GM19467 (cell line): Measurements from ENCODE around the gene TBC1D13.

Experiments
- ATAC-seq: cut with Tn5 transposase; IDR thresholded peaks from one replicate; pipeline ENCODE4 v1.9.1; 2021; ENCODE audit warnings: mild to moderate bottlenecking, moderate library complexity; ENCODE audit not compliant: unreplicated experiment

The TBC1D13 gene

DNA sequence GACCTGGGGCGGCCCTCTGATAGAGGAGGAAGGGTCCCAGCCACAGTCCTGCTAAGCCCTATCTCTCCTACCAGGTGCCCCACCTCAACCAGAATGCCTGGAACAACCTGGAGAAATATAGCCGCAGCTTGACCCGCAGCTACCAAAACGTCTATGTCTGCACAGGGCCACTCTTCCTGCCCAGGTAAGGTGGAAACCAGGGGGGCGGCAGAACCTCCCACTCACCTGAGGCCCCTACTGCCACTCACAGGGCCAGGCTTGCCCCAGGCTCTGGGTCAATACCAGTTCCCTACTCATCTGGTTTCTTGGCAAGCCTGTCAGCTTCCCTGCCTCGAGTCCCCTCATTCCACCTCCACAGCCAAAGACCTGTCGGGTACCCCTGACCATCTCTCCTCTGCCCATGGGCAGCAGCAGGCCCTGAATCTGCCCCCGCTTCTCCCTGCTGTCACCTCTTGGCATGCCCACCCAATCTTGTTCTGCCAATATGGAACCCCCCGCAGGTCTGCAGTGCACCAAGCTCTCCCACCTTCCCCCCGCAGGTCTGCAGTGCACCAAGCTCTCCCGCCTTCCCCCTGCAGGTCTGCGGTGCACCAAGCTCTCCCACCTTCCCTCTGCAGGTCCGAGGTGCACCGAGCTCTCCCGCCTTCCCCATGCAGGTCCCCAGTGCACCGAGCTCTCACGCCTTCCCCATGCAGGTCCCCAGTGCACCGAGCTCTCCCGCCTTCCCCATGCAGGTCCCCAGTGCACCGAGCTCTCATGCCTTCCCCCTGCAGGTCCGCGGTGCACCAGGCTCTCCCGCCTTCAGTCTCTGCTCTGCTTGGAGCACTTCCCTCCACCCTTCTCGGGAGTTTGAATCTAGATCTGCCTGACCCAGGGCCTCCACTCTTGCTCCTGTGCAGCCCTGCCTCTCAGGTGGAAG lies 33.9 kb downstream of the TBC1D13 start:
- ATAC-seq: no peak

DNA sequence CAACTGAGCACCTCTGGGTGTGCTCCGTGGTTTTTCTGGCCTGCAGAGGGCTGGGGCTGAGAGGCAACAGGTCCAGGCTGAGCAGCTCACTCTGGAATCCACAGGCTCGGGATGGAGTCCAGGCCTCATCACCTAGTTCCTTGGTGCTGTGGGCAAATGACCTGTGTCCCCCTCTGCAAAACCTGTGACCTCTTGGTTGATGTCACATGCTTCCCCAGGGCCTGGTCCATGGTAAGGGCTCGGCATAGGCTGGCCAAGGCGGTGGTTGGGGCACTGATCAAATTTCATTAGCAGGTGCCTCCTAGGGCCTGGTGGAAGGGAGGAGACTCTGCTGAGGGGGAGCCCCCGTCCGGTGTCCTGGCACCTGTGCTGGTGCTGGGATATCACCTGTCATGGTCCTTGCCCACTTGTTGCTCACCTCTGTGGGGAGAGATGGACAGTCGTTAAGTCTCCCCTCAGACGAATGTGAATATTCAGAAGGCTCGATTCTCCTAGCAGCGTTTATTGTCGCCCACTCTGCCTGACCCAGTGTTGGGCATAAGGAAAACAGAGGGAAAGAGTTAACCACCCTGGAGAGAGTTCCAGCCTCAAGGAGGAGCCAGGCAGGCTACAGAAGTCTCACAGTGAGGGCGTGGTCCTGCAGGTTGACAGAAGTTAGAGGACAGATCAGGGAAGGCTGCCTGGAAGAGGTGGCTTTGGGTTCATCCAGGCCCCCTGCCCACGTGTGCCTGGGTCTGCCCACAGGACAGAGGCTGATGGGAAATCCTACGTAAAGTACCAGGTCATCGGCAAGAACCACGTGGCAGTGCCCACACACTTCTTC lies 34.7 kb downstream of the TBC1D13 start:
- no peak for ATAC-seq

DNA sequence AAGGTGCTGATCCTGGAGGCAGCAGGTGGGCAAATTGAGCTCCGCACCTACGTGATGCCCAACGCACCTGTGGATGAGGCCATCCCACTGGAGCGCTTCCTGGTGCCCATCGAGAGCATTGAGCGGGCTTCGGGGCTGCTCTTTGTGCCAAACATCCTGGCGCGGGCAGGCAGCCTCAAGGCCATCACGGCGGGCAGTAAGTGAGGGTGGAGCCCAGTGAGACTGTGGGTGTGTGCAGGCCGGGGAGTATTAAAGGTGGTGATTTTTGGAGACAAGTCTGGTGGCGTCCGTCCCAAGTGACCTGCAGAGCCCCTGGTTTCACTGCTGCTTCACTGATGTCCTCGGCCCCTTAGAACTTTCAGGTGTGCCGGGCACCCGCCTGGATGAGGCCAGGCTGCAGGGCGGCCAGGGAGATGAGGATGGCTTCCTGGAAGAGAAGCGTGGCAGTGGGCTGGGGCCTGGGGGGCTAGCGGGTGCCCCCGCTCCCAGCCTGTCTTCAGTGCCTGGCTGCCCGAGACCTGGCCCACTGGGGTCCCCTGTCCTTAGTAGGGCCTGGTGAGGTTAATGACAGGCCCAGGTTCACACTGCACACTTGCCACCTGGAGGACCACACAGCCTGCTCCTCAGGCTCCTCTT lies 35.5 kb downstream of the TBC1D13 start:
- ATAC-seq: no peak

DNA sequence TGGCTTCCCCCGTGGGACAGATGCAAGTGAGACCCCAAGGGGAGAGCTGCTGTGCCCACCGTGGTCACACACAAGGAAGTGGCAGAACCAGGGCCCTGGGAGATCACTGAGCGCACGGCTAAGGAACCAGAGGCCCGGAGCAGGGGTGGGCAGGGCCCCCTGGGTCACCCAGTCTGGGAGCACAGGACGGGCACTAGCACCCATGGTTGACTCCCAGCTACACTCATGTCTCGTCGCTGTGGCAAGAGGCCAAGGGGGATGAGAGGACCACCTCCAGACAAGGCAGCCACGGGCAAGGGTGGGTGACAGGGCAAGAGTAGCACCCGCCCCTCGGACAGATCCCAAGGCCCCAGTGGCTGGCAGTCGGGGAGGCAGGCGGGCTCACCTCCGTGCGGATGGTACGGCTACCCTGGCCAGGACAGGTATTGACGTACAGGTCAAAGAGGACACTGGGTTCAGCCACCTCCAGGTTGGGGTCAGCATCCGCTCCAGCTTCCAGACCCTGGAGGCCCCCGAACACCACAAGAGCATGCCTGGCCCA lies 36.4 kb downstream of the TBC1D13 start:
- ATAC-seq: no peak

DNA sequence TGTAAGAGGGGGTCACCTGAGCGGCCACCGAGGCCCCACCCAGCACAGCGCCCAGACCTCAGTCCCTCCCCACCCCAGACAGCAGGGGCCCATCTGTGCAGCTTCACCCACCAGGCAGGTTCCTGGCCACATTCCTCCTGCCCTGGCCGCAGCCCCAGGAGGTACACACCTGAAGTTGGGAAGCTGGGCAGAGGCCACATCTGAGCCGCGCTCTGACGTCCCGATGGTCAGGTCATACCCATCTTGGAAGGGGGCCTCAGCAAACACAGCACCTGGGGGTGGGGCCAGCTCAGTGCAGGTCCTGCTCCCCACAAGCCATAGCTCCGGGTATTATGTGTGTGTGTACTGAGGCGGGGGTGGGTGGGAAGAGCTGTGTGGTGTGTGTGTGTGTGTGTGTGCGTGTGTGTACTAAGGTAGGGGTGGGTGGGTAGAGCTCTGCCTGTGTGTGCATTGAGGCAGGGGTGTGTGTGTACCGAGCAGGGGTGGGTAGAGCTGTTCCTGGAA lies 36.9 kb downstream of the TBC1D13 start:
- ATAC-seq: no peak

DNA sequence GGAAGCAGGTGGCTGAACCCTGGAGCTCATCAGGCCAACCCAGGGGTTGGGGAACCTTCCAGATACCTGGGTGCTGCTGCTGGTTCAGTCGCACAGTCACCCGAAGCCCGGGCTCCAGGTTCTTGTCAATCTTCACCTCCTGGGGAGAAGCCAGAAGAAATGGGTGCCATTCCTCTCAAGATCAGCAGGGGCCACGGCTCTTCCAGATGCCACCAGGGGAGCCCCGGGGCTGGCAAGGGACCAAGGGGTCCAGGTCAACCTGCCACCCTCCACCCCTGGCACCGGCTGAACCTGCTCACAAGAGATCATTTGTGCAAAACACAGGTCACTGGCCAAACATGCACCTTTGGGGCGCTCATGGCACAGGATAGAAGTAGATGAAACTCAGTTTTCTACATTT lies 37.9 kb downstream of the TBC1D13 start:
- no peak for ATAC-seq

DNA sequence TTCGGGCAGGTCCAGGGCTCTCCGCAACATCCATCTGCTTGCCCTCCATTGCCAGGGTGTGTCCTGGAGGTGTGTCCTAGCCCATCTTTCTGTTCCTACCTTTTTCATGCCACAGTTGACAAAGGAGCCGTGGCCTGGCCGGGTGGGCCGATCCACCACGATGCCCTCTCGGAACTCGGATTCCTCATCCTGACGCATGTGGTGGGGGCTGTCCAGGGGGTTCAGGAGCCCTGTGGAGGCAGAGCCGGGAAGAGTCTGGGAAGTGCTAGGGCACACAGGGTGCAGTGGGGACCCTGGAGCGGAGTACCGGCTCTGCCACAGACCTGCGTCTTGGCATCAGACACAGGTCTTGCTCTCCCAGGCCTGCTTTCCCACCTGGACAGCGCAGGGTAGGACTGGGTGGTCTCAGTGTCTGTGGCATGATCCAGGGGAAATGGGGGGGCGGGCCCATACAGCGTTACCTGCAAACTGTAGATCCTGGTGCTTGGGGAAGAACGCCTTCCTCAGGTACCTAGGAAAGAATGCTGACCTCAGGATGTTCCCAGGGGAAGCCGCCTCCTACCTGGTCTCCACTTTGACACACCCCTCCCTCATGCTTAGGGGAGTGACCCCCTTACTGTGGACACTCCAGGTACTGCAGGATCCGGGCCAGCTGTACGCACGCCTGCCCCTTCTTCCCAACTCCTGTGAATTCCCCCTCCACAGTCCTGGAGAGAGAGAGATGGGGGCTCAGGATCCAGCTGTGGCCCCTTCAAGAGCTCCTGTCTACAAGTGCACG lies 39.1 kb downstream of the TBC1D13 start:
- ATAC-seq: no peak

DNA sequence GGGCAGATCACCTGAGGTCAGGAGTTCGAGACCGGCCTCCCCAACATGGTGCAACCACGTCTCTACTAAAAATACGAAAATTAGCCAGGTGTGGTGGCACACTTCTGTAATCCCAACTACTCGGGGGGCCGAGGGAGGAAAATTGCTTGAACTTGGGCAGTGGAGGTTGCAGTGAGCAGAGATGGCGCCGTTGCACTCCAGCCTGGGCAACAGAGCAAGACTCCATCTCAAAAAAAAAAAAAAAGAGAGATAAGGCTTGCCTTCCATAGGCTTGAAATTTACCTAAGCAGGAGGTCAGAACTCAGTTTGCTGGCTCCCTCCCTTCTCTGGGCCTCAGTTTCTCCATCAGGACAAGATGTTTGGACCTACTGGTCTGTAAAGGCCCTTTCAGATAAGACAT lies 41.2 kb downstream of the TBC1D13 start:
- ATAC-seq: no peak

DNA sequence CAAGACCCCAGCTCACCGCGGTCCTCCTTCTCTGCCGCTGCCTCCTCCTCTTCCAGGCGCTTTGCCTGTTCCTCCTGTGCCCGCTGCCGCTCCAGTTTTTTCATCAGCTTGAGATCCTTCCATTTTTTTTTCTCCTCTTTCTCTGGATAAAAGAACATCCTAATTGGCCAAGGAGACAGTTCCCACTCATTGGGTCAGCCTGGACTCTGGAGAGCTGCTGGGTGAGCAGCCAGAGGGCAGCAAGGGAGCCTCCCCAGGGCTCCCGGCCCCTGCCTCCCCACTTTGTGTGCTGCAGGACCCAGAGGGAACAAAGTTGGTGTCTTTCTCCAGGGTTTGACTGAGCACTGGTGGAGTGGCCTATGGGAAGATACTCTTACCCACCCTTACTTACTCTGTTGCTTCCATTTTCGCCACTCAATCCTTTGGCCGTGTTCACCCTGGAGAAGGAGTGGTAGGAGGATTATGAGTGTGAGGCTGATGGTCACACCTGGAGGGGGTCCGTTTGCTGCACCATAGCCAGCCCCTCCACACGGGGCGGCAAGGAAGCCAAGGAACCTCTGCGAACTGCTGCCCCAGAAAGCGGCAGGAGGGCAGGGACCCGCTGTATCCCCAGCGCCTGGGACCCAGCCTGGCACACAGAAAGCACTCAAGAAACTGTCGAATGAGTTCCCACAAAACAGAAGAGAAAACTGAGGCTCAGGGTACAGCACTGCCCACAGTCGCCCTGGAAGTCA lies 41.8 kb downstream of the TBC1D13 start:
- ATAC-seq: peak; percentile 8

DNA sequence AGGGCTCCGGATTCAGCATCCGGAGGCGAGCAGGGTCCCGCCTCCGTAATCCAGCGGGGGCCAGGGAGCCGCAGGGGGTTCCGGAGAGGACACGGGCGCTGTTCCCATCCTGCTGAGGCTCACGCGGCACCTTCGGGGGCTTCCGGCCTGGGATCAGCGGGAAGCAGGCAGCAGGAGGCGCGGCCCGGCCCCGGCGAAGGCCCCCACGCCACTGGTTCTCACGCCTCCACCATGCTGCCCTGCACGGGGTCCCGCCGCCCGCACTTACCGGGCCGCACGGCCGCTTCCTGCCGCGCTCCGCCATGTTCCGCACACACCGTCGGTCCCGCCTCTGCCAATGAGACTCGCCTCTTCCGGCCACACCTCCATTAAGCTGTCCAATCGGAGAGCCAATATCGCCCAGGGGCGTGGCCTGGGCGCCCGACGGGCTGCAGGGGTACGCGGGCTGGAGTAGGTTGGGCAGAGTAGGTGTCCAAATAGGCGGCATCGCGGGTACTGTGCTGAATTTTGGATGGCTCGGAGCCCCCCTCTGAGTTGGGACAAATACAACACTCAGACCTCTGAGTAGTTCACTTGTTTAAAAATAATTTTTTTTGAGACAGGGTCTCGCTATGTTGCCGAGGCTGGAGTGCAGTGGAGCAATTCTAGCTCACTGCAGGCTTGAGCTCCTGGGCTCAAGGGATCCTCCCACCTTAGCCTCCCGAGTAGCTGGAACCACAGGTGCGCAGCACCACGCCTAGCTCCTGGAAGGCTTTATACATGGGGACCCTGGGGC lies 42.6 kb downstream of the TBC1D13 start, which contains the start of gene SPOUT1:
SPOUT1 (minus strand) TSS at position 318 of the 775 bp plus-strand sequence; CDS start at position 304, 14 bp downstream.
- peak; percentile 97 for ATAC-seq

DNA sequence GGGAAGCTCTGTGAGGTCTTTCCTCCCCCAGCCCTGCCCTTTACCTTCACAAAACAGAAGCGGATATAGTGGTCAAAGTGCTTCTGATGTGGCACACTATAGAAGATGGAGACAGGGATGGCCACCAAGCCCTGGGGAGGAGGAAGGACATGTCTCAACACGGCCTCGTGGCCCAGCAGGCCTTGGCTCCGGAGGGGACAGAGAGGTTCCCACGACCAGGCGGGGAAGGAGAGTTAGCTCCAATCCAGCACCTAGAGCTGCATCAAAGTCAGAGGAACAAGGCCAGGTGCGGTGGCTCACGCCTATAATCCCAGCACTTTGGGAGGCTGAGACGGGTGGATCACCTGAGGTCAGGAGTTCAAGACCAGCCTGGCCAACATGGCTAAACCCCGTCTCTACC lies 46.6 kb downstream of the TBC1D13 start:
- ATAC-seq: no peak

DNA sequence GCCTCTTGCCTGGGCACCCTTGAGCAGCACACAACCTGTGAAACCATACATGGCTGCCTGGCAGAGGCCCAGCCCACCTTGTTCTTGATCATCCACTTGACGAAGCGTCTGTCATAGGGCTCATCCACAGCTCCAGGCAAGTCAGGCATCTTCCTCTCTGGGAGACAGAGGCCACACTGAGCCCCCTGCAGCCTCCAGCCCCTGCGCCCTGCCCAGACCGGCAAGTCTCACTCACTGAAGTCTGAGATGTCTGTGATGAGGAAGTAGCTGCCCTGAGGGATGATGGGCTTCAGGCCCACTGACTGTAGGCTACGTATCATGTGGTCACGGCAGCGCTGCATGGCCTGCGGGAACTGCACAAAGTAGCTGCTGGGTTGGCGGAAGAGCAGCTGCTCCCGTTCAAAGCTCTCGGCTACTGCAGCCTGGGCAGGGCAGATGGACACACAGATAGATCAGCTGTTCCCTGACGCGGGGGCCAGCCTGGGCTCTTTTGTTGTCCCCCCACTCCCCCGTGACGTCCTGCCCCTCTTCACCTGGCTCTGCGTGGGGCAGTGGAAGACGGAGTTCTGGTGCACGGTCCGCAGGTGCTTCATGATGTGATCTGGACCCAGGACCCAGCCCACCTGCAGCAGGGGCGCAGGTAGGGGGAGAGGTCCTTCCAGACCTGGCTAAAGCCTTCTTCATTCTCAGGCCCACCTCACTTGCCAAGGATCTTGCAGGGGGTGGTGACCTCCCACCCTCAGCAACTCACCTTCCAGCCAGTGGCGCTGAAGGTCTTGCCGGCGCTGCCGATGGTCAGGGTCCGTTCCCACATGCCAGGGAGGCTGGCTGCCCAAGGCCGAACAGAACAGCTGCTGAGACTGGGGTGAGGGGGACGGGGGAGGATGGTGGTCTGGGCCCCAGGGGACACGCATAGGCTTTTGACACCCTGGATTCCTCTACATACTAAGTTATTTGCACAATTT lies 48.5 kb downstream of the TBC1D13 start:
- no peak for ATAC-seq

DNA sequence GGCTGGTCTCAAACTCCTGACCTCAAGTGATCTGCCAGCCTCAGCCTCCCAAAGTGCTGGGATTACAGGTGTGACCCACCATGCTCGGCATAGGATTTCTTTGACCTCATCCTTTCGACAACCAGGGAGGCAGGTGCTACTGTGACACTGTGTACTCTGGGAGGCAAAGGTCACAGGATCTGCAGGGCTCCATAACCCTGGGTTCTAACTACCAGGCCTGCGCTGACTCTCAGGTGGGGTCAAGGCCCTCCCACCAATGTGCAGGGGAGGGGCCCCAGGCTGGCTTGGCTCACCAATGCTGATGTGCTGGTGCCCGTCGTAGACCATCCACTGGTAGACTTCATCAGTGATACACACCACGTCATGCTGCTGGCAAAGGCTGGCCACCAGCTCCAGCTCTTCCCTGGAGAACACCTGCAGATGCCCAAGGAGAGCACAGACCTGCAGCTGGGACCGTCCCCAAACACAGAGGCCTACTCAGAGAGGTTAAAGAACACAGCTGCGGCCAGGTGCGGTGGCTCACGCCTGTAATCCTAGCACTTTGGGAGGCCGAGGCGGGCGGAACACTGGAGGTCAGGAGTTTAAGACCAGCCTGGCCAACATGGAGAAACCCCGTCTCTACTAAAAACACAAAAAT lies 49.6 kb downstream of the TBC1D13 start:
- no peak for ATAC-seq

DNA sequence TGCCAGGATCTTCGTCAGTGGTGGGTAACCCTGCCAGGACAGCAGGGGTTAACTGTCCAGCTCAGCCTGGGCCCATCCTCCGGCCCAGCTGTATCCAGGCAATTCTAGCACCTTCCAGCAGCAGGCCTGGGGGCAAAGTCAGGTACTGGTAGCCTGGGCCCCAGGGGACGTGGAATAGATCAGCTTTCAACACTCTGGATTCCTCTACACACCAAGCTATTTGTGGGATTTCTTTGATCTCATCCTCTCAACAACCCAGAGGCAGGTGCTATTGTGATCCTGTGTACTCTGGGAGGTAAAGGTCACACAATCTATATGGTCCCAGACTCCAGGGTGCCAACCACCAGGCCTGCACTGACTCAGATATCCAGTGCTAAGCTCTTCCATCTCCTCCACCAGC lies 51.3 kb downstream of the TBC1D13 start:
- no peak for ATAC-seq

DNA sequence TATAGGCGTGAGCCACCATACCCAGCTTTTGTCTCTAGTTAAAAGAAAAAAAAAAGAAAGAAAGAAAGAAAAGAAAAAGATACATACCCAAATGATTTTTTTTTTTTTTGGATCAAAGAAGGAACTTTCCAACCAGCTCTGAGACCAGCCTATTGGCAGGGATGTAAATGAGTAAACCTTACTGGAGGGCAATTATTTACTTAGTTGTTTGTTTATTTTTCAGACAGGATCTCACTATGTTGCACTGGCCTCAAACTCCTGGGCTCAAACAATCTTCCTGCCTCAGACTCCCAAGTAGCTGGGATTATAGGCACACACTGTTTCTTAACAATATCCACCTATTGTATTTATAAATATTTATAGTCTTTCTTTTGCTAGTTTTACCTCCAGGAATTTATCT lies 53.5 kb downstream of the TBC1D13 start:
- no peak for ATAC-seq

DNA sequence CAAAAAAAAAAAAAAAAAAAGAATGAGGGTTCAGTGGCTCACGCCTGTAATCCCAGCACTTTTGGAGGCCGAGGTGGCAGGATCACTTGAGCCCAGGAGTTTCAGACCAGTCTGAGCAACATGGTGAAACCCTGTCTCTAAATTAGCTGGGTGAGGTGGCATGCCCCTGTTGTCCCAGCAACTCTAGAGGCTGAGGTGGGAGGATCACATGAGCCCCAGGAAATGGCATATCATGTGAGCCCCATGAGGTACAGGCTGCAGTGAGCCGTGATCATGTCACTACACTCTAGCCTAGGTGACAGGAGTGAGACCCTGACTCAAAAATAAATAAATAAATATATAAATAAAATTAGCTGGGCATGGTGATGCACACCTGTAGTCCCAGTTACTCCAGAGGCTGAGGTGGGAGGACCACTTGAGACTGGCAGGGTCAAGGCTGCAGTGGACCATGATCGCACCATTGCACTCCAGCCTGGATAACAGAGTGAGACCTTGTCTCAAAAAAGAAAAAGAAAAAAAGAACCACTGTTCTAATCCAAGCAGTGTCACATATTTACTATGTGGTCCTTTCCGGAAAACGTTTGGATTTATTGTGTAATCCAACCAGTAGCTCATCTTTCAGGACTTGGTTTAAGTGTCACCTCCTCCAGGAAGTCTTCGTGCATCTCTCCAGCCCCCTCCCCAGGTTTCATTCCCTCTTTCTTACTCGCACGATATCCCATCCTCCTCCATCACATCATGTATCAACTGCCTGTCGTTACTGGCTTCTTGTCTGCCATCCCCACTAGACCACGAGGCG lies 54.8 kb downstream of the TBC1D13 start:
- ATAC-seq: no peak
